Stimulated activated CD4-positive, alpha-beta T cell treated with anti-CD3 and anti-CD28 coated beads, Interleukin-15, amount 100 ng/mL, for 48 hours (primary cell): Measurements from ENCODE around the gene ALX4.

Experiments used
- DNase-seq, 2 donors: peaks; one replicate each; pipeline ENCODE4 v3.0.0-alpha.2; 2020; ENCODE audit warnings: low read depth in 2 of 2

The ALX4 gene

GRCh38 chr11:44315947-44316658 lies 6.2 kb upstream of the ALX4 start:
- DNase-seq = no peak

GRCh38 chr11:44314733-44315132 lies 4.8 kb upstream of the ALX4 start:
- DNase-seq = no peak

- no peak for DNase-seq
Observed at GRCh38 chr11:44313761-44314489, 4.0 kb upstream of the ALX4 start.

- no peak for DNase-seq
Observed at GRCh38 chr11:44312876-44313275, 2.9 kb upstream of the ALX4 start.

- no peak for DNase-seq
Observed at GRCh38 chr11:44311339-44312261, 1.7 kb upstream of the ALX4 start.

- no peak for DNase-seq
Observed at GRCh38 chr11:44310463-44311272, 729 bp upstream of the ALX4 start.

GRCh38 chr11:44310206-44310462 lies 195 bp upstream of the ALX4 start:
- DNase-seq = no peak

GRCh38 chr11:44308923-44309477 lies 939 bp downstream of the ALX4 start:
- no peak for DNase-seq

GRCh38 chr11:44308256-44308922 lies 1.6 kb downstream of the ALX4 start:
- DNase-seq = no peak

- DNase-seq = no peak
Observed at GRCh38 chr11:44307340-44308099, 2.4 kb downstream of the ALX4 start.

GRCh38 chr11:44306918-44307244 lies 3.1 kb downstream of the ALX4 start:
- DNase-seq = no peak

GRCh38 chr11:44306052-44306917 lies 3.7 kb downstream of the ALX4 start:
- DNase-seq = no peak

- DNase-seq = no peak
Observed at GRCh38 chr11:44305470-44306051, 4.4 kb downstream of the ALX4 start.

- DNase-seq = no peak
Observed at GRCh38 chr11:44305026-44305469, 4.9 kb downstream of the ALX4 start.

GRCh38 chr11:44304091-44305025 lies 5.6 kb downstream of the ALX4 start:
- DNase-seq = no peak

- no peak for DNase-seq
Observed at GRCh38 chr11:44303401-44303938, 6.5 kb downstream of the ALX4 start.

GRCh38 chr11:44301564-44302271 lies 8.2 kb downstream of the ALX4 start:
- no peak for DNase-seq
